ENCODE measurements around the gene DNTTIP2.

GRCh38 chr1:93864175-93864574, 14.8 kb downstream of the DNTTIP2 start:
- TF ChIP-seq POLR2A (IDR thresholded peaks at IDR 0.05; ENCODE audit: borderline replicate concordance, extremely low read depth, insufficient read depth, insufficient read length) (no peak), CTCF (IDR thresholded peaks at IDR 0.05 in 2 of 3, conservative IDR thresholded peaks at IDR 0.05 in 1 of 3; ENCODE audit: borderline replicate concordance in 1 of 3, insufficient read depth in 1 of 3, low read depth in 2 of 3, low read length in 2 of 3) (no peak), EZH2 (IDR thresholded peaks at IDR 0.05) (no peak)

Data from HCT116 (cell line).